Tibial nerve (tissue), 4 donors: ENCODE measurements around the gene CCDC102B.

ENCODE experiments used
- EP300 ChIP-seq, 2 donors: sonication (generic); formaldehyde crosslinking; IDR thresholded peaks; one replicate each; pipeline ENCODE4 v1.6.1; 2017; ENCODE audit warnings: antibody characterized with exemption in 2 of 2, mild to moderate bottlenecking in 1 of 2
- POLR2A ChIP-seq, 2 donors: fragments of 450-650 bp; IDR thresholded peaks; one replicate each; pipeline ENCODE4 v1.6.1; 2017; ENCODE audit warnings: antibody characterized with exemption in 2 of 2, mild to moderate bottlenecking in 2 of 2, moderate library complexity in 2 of 2
- TF ChIP-seq, protein P1 (sequence below), 5 experiments: fragments of 200-600 bp in 3 of 5; fragments of 450-650 bp in 2 of 5; sonication (generic) in 3 of 5; IDR thresholded peaks; one replicate each; pipeline ENCODE4 v1.5.1; 2016 to 2019; ENCODE audit warnings: antibody characterized with exemption in 5 of 5, mild to moderate bottlenecking in 3 of 5, moderate library complexity in 2 of 5

DNA sequence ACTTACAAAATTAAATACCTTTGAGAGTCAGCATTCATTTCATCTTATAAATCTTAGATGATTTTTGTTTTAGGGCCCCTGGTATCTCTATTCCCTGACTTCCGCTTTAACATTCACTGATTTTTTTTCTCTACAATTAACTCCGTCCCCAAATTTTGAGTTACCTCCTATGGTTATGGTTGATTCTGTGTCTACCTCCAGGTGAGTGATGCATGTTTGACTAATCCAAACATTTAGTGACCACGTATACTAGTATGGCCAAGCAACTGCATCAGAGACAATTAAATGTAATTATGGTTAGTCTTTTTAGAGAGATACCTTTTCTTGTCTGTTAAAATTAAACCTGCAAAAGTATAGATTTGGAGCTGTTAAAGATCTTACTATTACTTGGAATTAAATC is 120.3 kb downstream of the CCDC102B start:
- no peak for TF ChIP-seq EP300 (IDR thresholded peaks at IDR 0.05)
- TF ChIP-seq, protein P1, sequence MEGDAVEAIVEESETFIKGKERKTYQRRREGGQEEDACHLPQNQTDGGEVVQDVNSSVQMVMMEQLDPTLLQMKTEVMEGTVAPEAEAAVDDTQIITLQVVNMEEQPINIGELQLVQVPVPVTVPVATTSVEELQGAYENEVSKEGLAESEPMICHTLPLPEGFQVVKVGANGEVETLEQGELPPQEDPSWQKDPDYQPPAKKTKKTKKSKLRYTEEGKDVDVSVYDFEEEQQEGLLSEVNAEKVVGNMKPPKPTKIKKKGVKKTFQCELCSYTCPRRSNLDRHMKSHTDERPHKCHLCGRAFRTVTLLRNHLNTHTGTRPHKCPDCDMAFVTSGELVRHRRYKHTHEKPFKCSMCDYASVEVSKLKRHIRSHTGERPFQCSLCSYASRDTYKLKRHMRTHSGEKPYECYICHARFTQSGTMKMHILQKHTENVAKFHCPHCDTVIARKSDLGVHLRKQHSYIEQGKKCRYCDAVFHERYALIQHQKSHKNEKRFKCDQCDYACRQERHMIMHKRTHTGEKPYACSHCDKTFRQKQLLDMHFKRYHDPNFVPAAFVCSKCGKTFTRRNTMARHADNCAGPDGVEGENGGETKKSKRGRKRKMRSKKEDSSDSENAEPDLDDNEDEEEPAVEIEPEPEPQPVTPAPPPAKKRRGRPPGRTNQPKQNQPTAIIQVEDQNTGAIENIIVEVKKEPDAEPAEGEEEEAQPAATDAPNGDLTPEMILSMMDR (IDR thresholded peaks at IDR 0.05): no peak
- no peak for TF ChIP-seq POLR2A (IDR thresholded peaks at IDR 0.05)
